Activated effector memory CD4-positive, alpha-beta T cell treated with anti-CD3 and anti-CD28 coated beads, Interleukin-2, amount 50 U/mL, for 16 hours (primary cell): Measurements from ENCODE around the gene HUNK.
"Not testable (repeated sequence)": the region's sequence is repeated elsewhere in the genome, so short reads cannot be mapped to it uniquely, and the experiment has no call there.

Source experiments
- DNase-seq: peaks from one replicate; pipeline ENCODE4 v3.0.0-alpha.2; 2020

HUNK gene

DNA sequence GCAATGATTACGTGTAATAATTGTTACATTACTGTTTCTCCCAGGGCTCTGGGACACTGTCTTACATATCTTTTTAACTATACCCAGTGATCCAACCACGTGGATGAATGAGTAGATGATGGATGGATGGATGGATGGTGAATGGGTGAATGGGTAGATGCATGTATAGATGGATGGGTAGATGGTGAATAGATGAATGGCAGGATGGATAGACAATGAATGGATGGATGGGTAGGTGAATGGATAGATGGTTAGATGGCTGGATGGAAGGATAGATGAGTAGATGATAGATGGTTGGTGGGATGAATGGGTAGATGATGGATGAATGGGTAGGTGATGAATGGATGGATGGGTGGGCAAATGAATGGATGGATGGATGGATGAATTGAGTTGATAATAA lies 135.9 kb downstream of the HUNK start:
- DNase-seq = no peak

- no peak for DNase-seq
These were observed 136.4 kb downstream of the HUNK start for GRCh38 chr21:32009263-32009662.

GRCh38 chr21:32015461-32016139 lies 142.8 kb downstream of the HUNK start:
- no peak for DNase-seq

- no peak for DNase-seq
These were observed 145.6 kb downstream of the HUNK start for GRCh38 chr21:32018381-32018780.

- no peak for DNase-seq
These were observed 147.7 kb downstream of the HUNK start for GRCh38 chr21:32020564-32020963.

DNA sequence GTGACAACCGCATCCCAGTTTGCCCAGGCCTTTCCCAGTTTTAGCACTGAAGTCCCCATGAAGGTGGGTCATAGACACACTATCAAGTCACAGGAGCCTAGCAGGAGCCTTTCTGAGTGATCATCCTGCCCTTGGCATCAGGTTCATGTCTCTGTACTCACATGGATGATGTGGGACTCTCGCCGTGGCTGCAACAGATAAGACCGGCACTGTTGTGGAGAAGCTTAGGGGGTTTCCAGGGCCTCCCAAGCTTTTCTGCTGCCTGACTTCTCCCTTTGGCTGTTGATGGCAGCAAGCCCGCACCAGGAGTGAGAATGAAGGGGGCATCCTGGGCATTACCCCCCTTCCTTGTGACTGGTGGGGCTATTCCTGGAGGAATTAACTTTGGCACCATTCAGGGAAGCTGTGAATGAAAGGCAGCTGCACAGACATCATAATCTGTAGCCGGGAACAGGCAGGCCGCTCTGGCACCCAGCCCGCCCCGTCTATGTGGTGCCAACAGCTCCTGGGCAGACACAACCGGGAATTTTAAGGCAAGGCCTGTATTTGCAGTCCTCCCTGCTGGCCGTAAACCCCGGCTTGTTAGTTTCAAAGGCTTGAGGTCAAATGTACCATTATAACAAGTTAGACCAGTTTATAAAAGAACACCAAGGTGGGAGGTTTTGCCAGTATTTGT lies 148.6 kb downstream of the HUNK start:
- DNase-seq = no peak

DNA sequence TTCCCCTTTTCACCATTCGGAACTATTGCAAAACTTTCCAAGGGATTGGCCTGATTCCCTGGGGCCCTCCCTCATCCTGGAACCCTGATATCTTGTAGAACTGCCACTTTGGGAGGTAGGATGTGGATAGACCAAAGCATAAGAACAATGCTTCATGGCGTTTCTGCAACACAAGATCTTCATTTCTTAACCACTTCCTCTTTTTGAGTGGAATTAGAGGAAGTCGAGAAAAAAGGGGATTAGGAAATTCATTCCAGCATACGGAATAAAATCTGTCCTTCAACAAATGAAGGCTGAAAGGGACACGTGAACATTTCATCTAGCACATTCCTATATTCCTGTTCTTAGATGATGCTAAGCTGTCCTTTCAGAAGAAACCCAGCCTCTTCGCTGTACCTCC lies 149.3 kb downstream of the HUNK start:
- DNase-seq = no peak

- no peak for DNase-seq
These were observed 157.4 kb downstream of the HUNK start for GRCh38 chr21:32030146-32030652.

DNA sequence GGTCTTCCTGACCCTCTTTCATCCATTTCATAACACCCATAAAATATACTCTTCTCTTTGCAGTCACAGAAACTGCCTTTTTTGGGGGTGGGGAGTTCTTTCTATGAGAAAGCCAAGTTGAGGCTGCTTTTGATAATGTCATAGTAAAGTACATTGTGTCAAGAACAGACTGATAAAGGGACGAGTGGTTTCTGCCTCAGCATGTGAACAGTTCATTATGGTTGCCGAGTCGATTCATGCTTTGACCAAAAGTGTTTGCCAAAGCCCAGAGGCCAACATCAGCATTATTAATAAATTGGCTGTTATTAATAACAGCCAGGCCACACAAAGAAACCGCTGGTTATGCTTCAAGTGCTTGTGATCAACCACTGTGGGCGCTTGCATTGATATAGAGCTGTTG lies 162.0 kb downstream of the HUNK start:
- DNase-seq = no peak

GRCh38 chr21:32035617-32036016 lies 162.8 kb downstream of the HUNK start:
- DNase-seq = no peak

DNA sequence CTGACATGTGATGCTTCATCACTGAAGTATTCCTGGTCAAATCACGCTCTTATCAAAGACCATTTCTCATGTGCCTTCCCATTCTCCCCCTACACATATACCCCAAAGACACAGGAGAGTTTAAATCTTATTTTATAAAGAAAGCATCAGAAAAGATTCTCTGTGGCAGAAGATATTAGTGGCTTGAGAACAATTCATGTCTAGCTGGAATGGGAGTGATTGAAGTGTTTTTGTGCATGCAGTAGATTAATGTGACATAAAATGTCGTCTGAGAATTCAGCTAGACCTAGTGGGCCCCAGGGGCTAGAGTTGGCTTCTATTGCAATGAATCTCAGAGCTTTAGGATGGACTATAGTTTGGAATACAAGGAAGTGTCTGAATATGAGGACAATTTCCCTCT lies 163.9 kb downstream of the HUNK start:
- no peak for DNase-seq

- not testable (repeated sequence) for DNase-seq
These were observed 165.9 kb downstream of the HUNK start for GRCh38 chr21:32038751-32039150.

- DNase-seq = no peak
These were observed 170.6 kb downstream of the HUNK start for GRCh38 chr21:32043458-32043857.

GRCh38 chr21:32044205-32045180 lies 171.7 kb downstream of the HUNK start:
- no peak for DNase-seq

- no peak for DNase-seq
These were observed 173.4 kb downstream of the HUNK start for GRCh38 chr21:32046191-32046590.

GRCh38 chr21:32048353-32048752 lies 175.5 kb downstream of the HUNK start:
- no peak for DNase-seq
